Pancreas (tissue), 10 donors: ENCODE results near the gene CTXND2. TPM values are rescaled to one million over a fixed set of nuclear protein-coding genes. Genes with fewer than 3 reads are reported as not detected.
"Not testable (repeated sequence)": the region's sequence is repeated elsewhere in the genome, so short reads cannot be mapped to it uniquely, and the experiment has no call there.

Experiments
- ATAC-seq, 4 donors: fragments of 200-7000 bp; cut with Tn5 transposase; one replicate each; pipeline versions ENCODE4 v1.8.0 to v1.9.1; 2020; ENCODE audit warnings: mild to moderate bottlenecking in 4 of 4, moderate library complexity in 4 of 4
- DNase-seq, 6 donors: peaks; one replicate each; pipeline ENCODE4 v3.0.0-alpha.2; 2020
- FAIRE-seq: peaks from 2 replicates; lab custom pipeline; 2012; peaks lifted over from hg19 to GRCh38; lab: Jason Lieb, UNC
- H3K27ac ChIP-seq, 4 donors: fragments of 200-600 bp; sonication (generic); 1 replicate in 3 of 4; 2 replicates in 1 of 4; pipeline versions ENCODE4 v1.5.0 to v1.8.0; 2020
- H3K27me3 ChIP-seq, 4 donors: fragments of 200-600 bp; one replicate each; pipeline ENCODE4 v1.8.0; 2021
- H3K36me3 ChIP-seq, 3 donors: fragments of 200-600 bp; sonication (generic) in 1 of 3; one replicate each; pipeline versions ENCODE4 v1.5.0 to v1.8.0; 2020 to 2021
- H3K4me1 ChIP-seq, 3 donors: fragments of 200-600 bp; one replicate each; pipeline ENCODE4 v1.8.0; 2021
- H3K4me3 ChIP-seq, 4 donors: fragments of 200-600 bp; sonication (generic) in 2 of 4; one replicate each; pipeline versions ENCODE4 v1.5.0 to v1.8.0; 2020 to 2021
- H3K9me3 ChIP-seq, 4 donors: fragments of 200-600 bp; one replicate each; pipeline ENCODE4 v1.8.0; 2021
- CTCF ChIP-seq, 4 donors: fragments of 200-600 bp; sonication (generic) in 3 of 4; IDR thresholded peaks; one replicate each; pipeline versions ENCODE4 v1.5.0 to v1.8.0; 2021; ENCODE audit warnings: antibody characterized with exemption in 4 of 4
- WGBS, 2 donors: extraction: QIAGEN DNeasy Blood & Tissue Kit; methylation state at CpG; one replicate each; pipeline ENCODE4 v1.1.7; 2013; 5-methylcytosine and 5-hydroxymethylcytosine counted together
- intact Hi-C, 3 donors: fragments of 100-400 bp; cut with DNase I; formaldehyde crosslinking; loops; one replicate each; pipeline versions ENCODE4 v1.11.1 to v1.14.2; 2022
- polyA plus RNA-seq, 2 donors: library from polyadenylated mRNA; stranded (reverse); fragments of 200-250 nt; gene quantifications; one replicate each; pipeline ENCODE4 v1.2.3, GENCODE V29; 2013
- total RNA-seq, 6 donors: library from RNA; stranded (reverse); fragmentation: NEBNext Ultra II Directional in 4 of 6; extraction: Animal tissue kit (Norgen Biotek cat#: 25700) in 4 of 6; gene quantifications; one replicate each; pipeline versions ENCODE4 v1.2.1 to v1.2.4, GENCODE V29; 2021 to 2023
- donor health status: healthy with polysubstance abuse.
- donor health status: DM: no; HTN: no; CAD: no; lungs with moderate emphysema.
- donor health status: DM: no; HTN: no; CAD: no.
- donor health status: control.
- donor health status: control.
- donor health status: Bipolar disorder and iron deficiency.
- donor health status: DM: yes; HTN: yes; CAD: no.
- donor health status: DM: no; HTN: no; CAD: no.
- donor health status: DM: no; HTN: no; CAD: no.
- donor health status: DM: yes; HTN: yes; CAD: no.

The CTXND2 gene
- total and polyA plus RNA-seq, 8 donors = not detected

- peak overlapping the region; percentile 63 to 79 (median 70) for H3K4me3 ChIP-seq
- FAIRE-seq = no peak
- no peak for TF ChIP-seq CTCF (IDR thresholded peaks at IDR 0.05)
- H3K4me1 ChIP-seq = peaks cover 0 to 11% (median 4%) of the 10 kb centered on the region in 3 donors
- peak overlapping the region; percentile 78 to 94 (median 91) for H3K27ac ChIP-seq
- no peaks in the 10 kb centered on the region for H3K9me3 ChIP-seq
- ATAC-seq = peak in 2 of 4 donors; percentile 13 to 14
- peak in 1 of 6 donors; percentile 29 for DNase-seq
- H3K36me3 ChIP-seq = no peaks in the 10 kb centered on the region
- H3K27me3 ChIP-seq = no peaks in the 10 kb centered on the region
- intact Hi-C loops = no loop called here
- 2 to 3% methylated on average over 17 of the region's 17 CpGs for WGBS, 2 donors
These were observed 11.5 kb upstream of the CTXND2 start for GRCh38 chr1:150875197-150876118.

DNA sequence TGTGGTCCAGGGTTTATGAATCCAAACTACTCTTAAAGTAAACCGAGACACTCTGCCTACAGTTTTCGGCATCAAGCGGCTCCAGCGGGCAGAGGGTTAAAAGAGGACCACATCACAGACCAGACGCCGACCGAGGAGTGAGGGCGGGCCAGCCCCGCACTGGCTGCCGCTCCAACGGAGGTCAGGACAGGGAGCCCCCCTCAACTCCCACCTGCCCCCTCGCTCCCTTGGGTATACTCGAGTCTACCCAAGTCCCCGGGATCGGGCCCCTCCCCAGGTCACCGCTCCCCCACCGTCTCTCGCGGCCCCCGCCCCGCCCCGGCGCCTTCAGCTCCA, 10.8 kb upstream of the CTXND2 start:
- no peaks in the 10 kb centered on the region for H3K27me3 ChIP-seq
- no peaks in the 10 kb centered on the region for H3K36me3 ChIP-seq
- 0% methylated on average over 11 to 23 of the region's 23 CpGs for WGBS, 2 donors
- ATAC-seq (peak; percentile 46 to 73 (median 58)), DNase-seq (no peak), FAIRE-seq (no peak)
- peak overlapping the region; percentile 78 to 94 (median 91) for H3K27ac ChIP-seq
- intact Hi-C loops = no loop called here
- H3K4me1 ChIP-seq = peaks cover 0 to 11% (median 4%) of the 10 kb centered on the region in 3 donors
- H3K4me3 ChIP-seq = peak overlapping the region; percentile 63 to 79 (median 70)
- no peak for TF ChIP-seq CTCF (IDR thresholded peaks at IDR 0.05)
- no peaks in the 10 kb centered on the region for H3K9me3 ChIP-seq

GRCh38 chr1:150878931-150879330, 8.0 kb upstream of the CTXND2 start:
- H3K27me3 ChIP-seq, DNase-seq, H3K4me1 ChIP-seq, H3K36me3 ChIP-seq, FAIRE-seq, H3K4me3 ChIP-seq, ATAC-seq, intact Hi-C loops, H3K9me3 ChIP-seq, H3K27ac ChIP-seq: not testable (repeated sequence)
- 88 to 89% methylated on average over 2 of the region's 2 CpGs for WGBS, 2 donors

DNA sequence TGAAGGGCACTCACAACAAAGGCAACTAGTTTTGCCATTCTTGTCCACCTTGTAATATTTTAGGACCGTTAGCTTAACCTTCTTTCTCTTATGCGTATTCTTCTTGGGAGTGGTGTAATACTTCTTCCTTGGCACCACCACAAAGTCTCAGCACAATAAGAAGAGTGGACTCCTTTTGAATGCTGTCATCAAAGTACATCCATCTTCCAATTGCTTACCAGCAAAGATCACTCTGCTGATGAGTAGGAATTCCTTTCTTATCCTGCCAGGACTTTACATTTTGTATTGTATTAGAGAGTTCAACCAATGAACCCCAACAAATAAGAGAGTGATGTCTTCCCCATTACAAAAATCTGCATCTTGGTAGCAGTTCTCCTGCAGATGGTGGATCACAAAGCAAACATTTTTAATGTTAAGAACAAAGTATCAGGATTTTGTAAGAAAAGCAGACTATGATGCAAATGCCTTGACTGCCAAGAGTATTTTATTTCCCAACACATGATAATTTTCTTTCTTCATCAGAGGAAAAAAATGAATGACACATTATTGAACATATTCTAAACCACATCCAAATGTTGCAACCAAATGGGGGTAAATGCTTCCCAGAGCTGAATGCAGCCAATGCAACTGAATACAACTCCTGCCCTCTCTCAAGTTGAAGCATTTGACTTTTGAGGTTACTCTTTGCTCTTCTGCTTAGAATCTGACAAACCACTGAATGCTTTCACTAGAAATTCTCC, 5.4 kb upstream of the CTXND2 start:
- TF ChIP-seq CTCF (IDR thresholded peaks at IDR 0.05) = no peak
- no peaks in the 10 kb centered on the region for H3K9me3 ChIP-seq
- H3K4me3 ChIP-seq = no peak overlapping the region
- ATAC-seq (peak in 3 of 4 donors; percentile 13 to 37 (median 32)), DNase-seq (no peak), FAIRE-seq (no peak)
- H3K27ac ChIP-seq = no peak overlapping the region
- no peaks in the 10 kb centered on the region for H3K27me3 ChIP-seq
- 75 to 78% methylated on average over 2 of the region's 2 CpGs for WGBS, 2 donors
- no peaks in the 10 kb centered on the region for H3K36me3 ChIP-seq
- intact Hi-C loops = no loop called here
- no peaks in the 10 kb centered on the region for H3K4me1 ChIP-seq

DNA sequence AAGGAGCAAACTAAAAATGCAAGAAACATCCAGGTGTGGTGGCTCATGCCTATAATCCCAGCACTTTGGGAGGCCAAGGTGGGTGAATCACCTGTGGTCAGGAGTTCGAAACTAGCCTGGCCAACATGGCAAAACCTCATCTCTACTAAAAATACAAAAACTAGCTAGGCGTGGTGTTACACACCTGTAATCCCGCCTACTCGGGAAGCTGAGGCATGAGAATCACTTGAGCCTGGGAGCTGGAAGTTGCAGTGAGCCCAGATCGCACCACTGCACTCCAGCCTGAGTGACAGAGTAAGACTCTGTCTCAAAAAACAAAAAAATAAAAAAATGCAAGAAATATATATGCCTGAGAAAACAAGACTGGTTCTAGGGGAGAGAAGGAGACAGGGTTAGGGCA, 3.8 kb upstream of the CTXND2 start:
- H3K36me3 ChIP-seq, H3K4me3 ChIP-seq, H3K27ac ChIP-seq, H3K27me3 ChIP-seq, DNase-seq, intact Hi-C loops, H3K9me3 ChIP-seq, H3K4me1 ChIP-seq, FAIRE-seq, ATAC-seq: not testable (repeated sequence)
- 81 to 82% methylated on average over 5 of the region's 5 CpGs for WGBS, 2 donors
